Endothelial cell of umbilical vein (primary cell): ENCODE data around the gene AQP3. TPM values are rescaled to one million over a fixed set of nuclear protein-coding genes. Genes with fewer than 3 reads are reported as not detected.

Source experiments
- BruUV-seq: library from RNA; stranded (reverse); fragments of 400-500 nt; replicated peaks from 2 replicates; lab custom pipeline; 2021; lab: Mats Ljungman, UMichigan
- CTCF ChIA-PET: fragments of 300-600, 350-600 bp; sonication (Branson Sonifier 250); formaldehyde crosslinking; loops from one replicate; lab custom pipeline; 2021; ENCODE audit warnings: antibody characterized with exemption, inconsistent platforms; lab: Charles Lee
- POLR2A ChIA-PET: fragments of 300-600, 350-600 bp; sonication (Branson Sonifier 250); formaldehyde crosslinking; loops from one replicate; lab custom pipeline; 2021; ENCODE audit warnings: antibody characterized with exemption, inconsistent platforms; lab: Charles Lee
- DNase-seq: peaks from one replicate; pipeline ENCODE4 v3.0.0-alpha.2; 2011; ENCODE audit warnings: low read depth, low spot score
- FAIRE-seq: peaks from 2 replicates; lab custom pipeline; 2011; peaks lifted over from hg19 to GRCh38; lab: Jason Lieb, UNC
- H2AFZ ChIP-seq: 2 replicates; pipeline ENCODE4 v1.6.0; 2012; ENCODE audit warnings: low read depth, low read length, control low read depth, inconsistent platforms
- H3K27ac ChIP-seq: 2 replicates; pipeline ENCODE4 v1.5.1; 2011; ENCODE audit warnings: low read depth, mild to moderate bottlenecking, control low read depth, low read length, moderate library complexity; ENCODE audit not compliant: insufficient read depth
- H3K27me3 ChIP-seq, 2 experiments: 2 replicates each; pipeline versions ENCODE4 v1.6.0 to v1.6.1; 2011; ENCODE audit warnings: low read length in 2 of 2, mixed read lengths in 1 of 2; ENCODE audit not compliant: control insufficient read depth in 2 of 2, insufficient read depth in 2 of 2
- H3K36me3 ChIP-seq, 2 experiments: 2 replicates in 1 of 2; 3 replicates in 1 of 2; pipeline ENCODE4 v1.5.1; 2011; ENCODE audit warnings: low read length in 2 of 2, mild to moderate bottlenecking in 1 of 2, moderate library complexity in 1 of 2; ENCODE audit not compliant: control insufficient read depth in 2 of 2, insufficient read depth in 2 of 2; ENCODE audit errors: extremely low read depth in 1 of 2
- H3K4me1 ChIP-seq: 3 replicates; pipeline ENCODE4 v1.5.1; 2011; ENCODE audit warnings: mild to moderate bottlenecking, low read length; ENCODE audit not compliant: control insufficient read depth, insufficient read depth; ENCODE audit errors: extremely low read depth
- H3K4me2 ChIP-seq: 2 replicates; pipeline ENCODE4 v1.6.1; 2011; ENCODE audit warnings: low read length, control low read depth, mixed read lengths; ENCODE audit not compliant: insufficient read depth
- H3K4me3 ChIP-seq, 3 experiments: fragments of 200-600 bp in 1 of 3; sonication (generic), shearing (Covaris generic) in 1 of 3; replicated peaks in 1 of 3; 2 replicates each; pipeline ENCODE4 v1.5.1; 2011 to 2016; ENCODE audit warnings: control low read depth in 3 of 3, low read length in 3 of 3, mild to moderate bottlenecking in 2 of 3, inconsistent platforms in 1 of 3, low read depth in 1 of 3, moderate library complexity in 1 of 3; ENCODE audit not compliant: insufficient read depth in 1 of 3
- H3K79me2 ChIP-seq: 2 replicates; pipeline ENCODE4 v1.6.0; 2012; ENCODE audit warnings: low read length, inconsistent platforms; ENCODE audit not compliant: control insufficient read depth, insufficient read depth
- H3K9ac ChIP-seq: replicated peaks from 2 replicates; pipeline ENCODE3; 2011; ENCODE audit warnings: low read length, control low read depth; ENCODE audit not compliant: insufficient read depth; ENCODE audit errors: extremely low read depth
- H3K9me1 ChIP-seq: replicated peaks from 3 replicates; pipeline ENCODE4 v1.6.0; 2011; ENCODE audit warnings: mild to moderate bottlenecking, low read length; ENCODE audit not compliant: control insufficient read depth, insufficient read depth; ENCODE audit errors: extremely low read depth
- H3K9me3 ChIP-seq: replicated peaks from 2 replicates; pipeline ENCODE4 v1.5.1; 2012; ENCODE audit warnings: low read length, inconsistent platforms; ENCODE audit not compliant: control insufficient read depth, insufficient read depth
- H4K20me1 ChIP-seq: replicated peaks from 2 replicates; pipeline ENCODE3; 2011; ENCODE audit warnings: mild to moderate bottlenecking, low read length; ENCODE audit not compliant: control insufficient read depth, insufficient read depth; ENCODE audit errors: extremely low read depth
- CTCF ChIP-seq, 2 donors: IDR thresholded peaks; 1 replicate in 1 of 2; 2 replicates in 1 of 2; pipeline ENCODE4 v1.5.1; 2011; ENCODE audit warnings: low read length in 2 of 2, mild to moderate bottlenecking in 2 of 2, moderate library complexity in 2 of 2, control low read depth in 1 of 2, inconsistent platforms in 1 of 2, low read depth in 1 of 2; ENCODE audit not compliant: insufficient read depth in 1 of 2; ENCODE audit errors: extremely low read depth in 1 of 2
- EZH2 ChIP-seq: IDR thresholded peaks from 2 replicates; pipeline ENCODE4 v1.6.1; 2012; ENCODE audit warnings: borderline replicate concordance, low read depth, mild to moderate bottlenecking, moderate library complexity, low read length, inconsistent platforms; ENCODE audit not compliant: severe bottlenecking
- FOS ChIP-seq: IDR thresholded peaks from 2 replicates; pipeline ENCODE4 v1.6.1; 2011; ENCODE audit warnings: mild to moderate bottlenecking, low read length, moderate library complexity, borderline replicate concordance; ENCODE audit not compliant: insufficient read depth
- GATA2 ChIP-seq: IDR thresholded peaks from 2 replicates; pipeline ENCODE4 v1.7.0; 2011; ENCODE audit warnings: low read depth, mild to moderate bottlenecking, moderate library complexity, mixed read lengths, low read length; ENCODE audit not compliant: insufficient read length, insufficient read depth
- JUN ChIP-seq: IDR thresholded peaks from 2 replicates; pipeline ENCODE4 v1.6.1; 2011; ENCODE audit warnings: borderline replicate concordance, low read depth; ENCODE audit not compliant: insufficient read length, insufficient read depth
- MAX ChIP-seq: IDR thresholded peaks from 2 replicates; pipeline ENCODE4 v1.6.1; 2011; ENCODE audit not compliant: insufficient read depth, insufficient read length
- MYC ChIP-seq: IDR thresholded peaks from one replicate; pipeline ENCODE4 v1.6.1; 2011; ENCODE audit warnings: mild to moderate bottlenecking, low read depth, low read length
- POLR2A ChIP-seq: IDR thresholded peaks from 2 replicates; pipeline ENCODE4 v1.6.1; 2012; ENCODE audit warnings: low read depth, mild to moderate bottlenecking, control low read depth, low read length
- POLR2AphosphoS5 ChIP-seq: IDR thresholded peaks from 2 replicates; pipeline ENCODE4 v1.6.1; 2012; ENCODE audit warnings: low read depth, mild to moderate bottlenecking, control low read depth, low read length, moderate library complexity; ENCODE audit not compliant: insufficient read depth
- dilution Hi-C: fragments of 300-500 bp; cut with MboI; formaldehyde crosslinking; loops from one replicate; pipeline ENCODE4 v1.15.0; 2019; ENCODE audit warnings: low sequenced_read_pairs; ENCODE audit not compliant: extremely low pct_ligation_motif_present
- intact Hi-C: fragments of 100-400 bp; cut with micrococcal nuclease; formaldehyde crosslinking; loops from one replicate; pipeline ENCODE4 v1.10.0; 2022
- polyA plus RNA-seq, 4 experiments: library from polyadenylated mRNA; depleted of rRNA in 3 of 4; stranded (reverse) in 3 of 4; unstranded in 1 of 4; fragments of >200 nt; gene quantifications; 2 replicates each; pipeline versions ENCODE4 v1.2.1 to v1.2.3, GENCODE V29; 2011 to 2012; ENCODE audit warnings: missing spikeins in 1 of 4
- total RNA-seq: library from RNA; stranded (reverse); gene quantifications from 2 replicates; pipeline ENCODE4 v1.2.3, GENCODE V29; 2021

AQP3 gene
- total and polyA plus RNA-seq, 2 donors (not counting 3 experiments of a cell fraction or from before 2014, with no cell fraction given), result 0.93 to 1.8 TPM

GRCh38 chr9:33463151-33463550 lies 15.8 kb upstream of the AQP3 start:
- POLR2A ChIA-PET, result interaction anchor here (0.9 to 1.5 kb wide), 2 partner anchors 11 to 173 kb away, joined by 4 to 9 read pairs; partner anchors contain the start of genes NFX1 and NOL6
- peaks cover 13 to 63% of the 10 kb centered on the region in 2 experiments for H3K36me3 ChIP-seq
- intact Hi-C loops, result no loop called here

More at GRCh38 chr9:33463151-33463550, 15.8 kb upstream of the AQP3 start:
- Histone ChIP-seq H3K9ac (no peak overlapping the region), H3K4me2 (no peak overlapping the region), H4K20me1 (no peaks in the 10 kb centered on the region), H3K27ac (no peak overlapping the region), H3K9me1 (no peaks in the 10 kb centered on the region), H3K4me1 (peaks cover 12% of the 10 kb centered on the region), H2AFZ (no peak overlapping the region), H3K79me2 (no peaks in the 10 kb centered on the region), H3K27me3 (no peaks in the 10 kb centered on the region), H3K9me3 (no peaks in the 10 kb centered on the region), H3K4me3 (no peak overlapping the region)
- CTCF ChIA-PET, result interaction anchor here (2.9 to 8.3 kb wide), 5 partner anchors 10 to 178 kb away, joined by 13 to 146 read pairs (median 119); partner anchors contain the start of gene NOL6
- TF ChIP-seq EZH2 (no peak), POLR2AphosphoS5 (no peak), POLR2A (no peak), GATA2 (no peak), MAX (no peak), FOS (no peak), CTCF (IDR thresholded peaks at IDR 0.05; ENCODE audit: extremely low read depth in 1 of 2, insufficient read depth in 1 of 2, low read depth in 1 of 2, low read length in 2 of 2) (no peak), MYC (no peak), JUN (no peak)
- BruUV-seq, result no TSS peak
- dilution Hi-C loops, result no loop called here
- DNase-seq, result no peak
- no peak for FAIRE-seq
